ENCODE data around the gene ASMT.
"Not testable (repeated sequence)": the region's sequence is repeated elsewhere in the genome, so short reads cannot be mapped to it uniquely, and the experiment has no call there.

ASMT gene

DNA sequence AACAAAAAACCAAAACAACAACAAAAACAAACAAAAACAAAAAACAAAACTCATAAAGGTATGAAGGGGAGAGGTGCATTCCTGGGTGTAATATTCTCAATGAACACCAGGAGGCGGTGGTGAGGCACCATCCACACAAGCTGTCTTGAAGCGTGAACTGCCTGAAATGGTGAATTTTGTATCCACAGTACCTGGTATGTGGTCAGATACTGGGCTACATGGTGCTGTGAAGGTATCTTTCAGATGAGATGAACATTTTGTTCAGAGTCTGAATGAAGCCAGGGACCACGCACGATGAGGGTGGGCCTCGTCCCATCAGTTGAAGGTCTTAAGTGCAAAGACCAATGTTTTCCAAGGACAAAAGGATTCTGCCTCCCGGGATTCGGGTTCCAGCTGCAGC lies 58.5 kb downstream of the ASMT start:
- Histone ChIP-seq H3K36me3 (ENCODE audit: control insufficient read depth, insufficient read depth, low read length) (no peaks in the 10 kb centered on the region), H3K27ac (ENCODE audit: insufficient read depth, low read length, poor library complexity, severe bottlenecking) (no peak overlapping the region), H3K27me3 (replicated peaks; ENCODE audit: control insufficient read depth, insufficient read depth, low read length, poor library complexity, severe bottlenecking) (no peaks in the 10 kb centered on the region), H3K4me1 (ENCODE audit: control insufficient read depth, insufficient read depth, low read length, poor library complexity, severe bottlenecking) (no peaks in the 10 kb centered on the region), H3K9me3 (ENCODE audit: control insufficient read depth, low read length) (no peaks in the 10 kb centered on the region), H3K4me3 (ENCODE audit: insufficient read depth, low read depth, low read length, poor library complexity, severe bottlenecking) (no peak overlapping the region)
- peak in 1 of 3 donors; percentile 30 for DNase-seq

- Histone ChIP-seq H3K36me3 (ENCODE audit: control insufficient read depth, insufficient read depth, low read length) (no peaks in the 10 kb centered on the region), H3K27ac (ENCODE audit: insufficient read depth, low read length, poor library complexity, severe bottlenecking) (no peak overlapping the region), H3K4me3 (ENCODE audit: insufficient read depth, low read depth, low read length, poor library complexity, severe bottlenecking) (no peak overlapping the region), H3K9me3 (ENCODE audit: control insufficient read depth, low read length) (no peaks in the 10 kb centered on the region), H3K27me3 (replicated peaks; ENCODE audit: control insufficient read depth, insufficient read depth, low read length, poor library complexity, severe bottlenecking) (no peaks in the 10 kb centered on the region), H3K4me1 (ENCODE audit: control insufficient read depth, insufficient read depth, low read length, poor library complexity, severe bottlenecking) (no peaks in the 10 kb centered on the region)
- DNase-seq = no peak
These were observed 62.0 kb downstream of the ASMT start for GRCh38 chrX:1676866-1677265.

- Histone ChIP-seq H3K9me3 (ENCODE audit: control insufficient read depth, low read length) (no peaks in the 10 kb centered on the region), H3K36me3 (ENCODE audit: control insufficient read depth, insufficient read depth, low read length) (no peaks in the 10 kb centered on the region), H3K4me1 (ENCODE audit: control insufficient read depth, insufficient read depth, low read length, poor library complexity, severe bottlenecking) (no peaks in the 10 kb centered on the region), H3K4me3 (ENCODE audit: insufficient read depth, low read depth, low read length, poor library complexity, severe bottlenecking) (no peak overlapping the region), H3K27me3 (replicated peaks; ENCODE audit: control insufficient read depth, insufficient read depth, low read length, poor library complexity, severe bottlenecking) (no peaks in the 10 kb centered on the region), H3K27ac (ENCODE audit: insufficient read depth, low read length, poor library complexity, severe bottlenecking) (no peak overlapping the region)
- peak in 1 of 3 donors; percentile 19 for DNase-seq
These were observed 64.4 kb downstream of the ASMT start for GRCh38 chrX:1679238-1679637.

GRCh38 chrX:1681439-1681838 lies 66.6 kb downstream of the ASMT start:
- Histone ChIP-seq H3K27ac (ENCODE audit: insufficient read depth, low read length, poor library complexity, severe bottlenecking) (no peak overlapping the region), H3K36me3 (ENCODE audit: control insufficient read depth, insufficient read depth, low read length) (no peaks in the 10 kb centered on the region), H3K27me3 (replicated peaks; ENCODE audit: control insufficient read depth, insufficient read depth, low read length, poor library complexity, severe bottlenecking) (no peaks in the 10 kb centered on the region), H3K4me1 (ENCODE audit: control insufficient read depth, insufficient read depth, low read length, poor library complexity, severe bottlenecking) (no peaks in the 10 kb centered on the region), H3K4me3 (ENCODE audit: insufficient read depth, low read depth, low read length, poor library complexity, severe bottlenecking) (no peak overlapping the region), H3K9me3 (ENCODE audit: control insufficient read depth, low read length) (no peaks in the 10 kb centered on the region)
- DNase-seq = no peak

DNA sequence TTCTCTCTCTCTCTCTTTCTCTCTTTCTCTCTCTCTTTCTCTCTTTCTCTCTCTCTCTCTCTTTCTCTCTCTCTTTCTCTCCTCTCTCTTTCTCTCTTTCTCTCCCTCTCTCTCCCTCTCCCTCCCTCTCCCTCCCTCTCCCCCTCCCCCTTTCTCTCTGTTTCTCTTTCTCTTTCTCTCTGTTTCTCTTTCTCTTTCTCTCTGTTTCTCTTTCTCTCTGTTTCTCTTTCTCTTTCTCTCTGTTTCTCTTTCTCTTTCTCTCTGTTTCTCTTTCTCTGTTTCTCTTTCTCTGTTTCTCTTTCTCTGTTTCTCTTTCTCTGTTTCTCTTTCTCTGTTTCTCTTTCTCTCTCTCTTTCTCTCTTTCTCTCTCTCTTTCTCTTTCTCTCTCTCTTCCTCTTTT lies 67.0 kb downstream of the ASMT start:
- not testable (repeated sequence) for H3K27me3 ChIP-seq (replicated peaks; ENCODE audit: control insufficient read depth, insufficient read depth, low read length, poor library complexity, severe bottlenecking); DNase-seq; H3K9me3 ChIP-seq (ENCODE audit: control insufficient read depth, low read length); H3K36me3 ChIP-seq (ENCODE audit: control insufficient read depth, insufficient read depth, low read length); H3K4me3 ChIP-seq (ENCODE audit: insufficient read depth, low read depth, low read length, poor library complexity, severe bottlenecking); H3K27ac ChIP-seq (ENCODE audit: insufficient read depth, low read length, poor library complexity, severe bottlenecking); H3K4me1 ChIP-seq (ENCODE audit: control insufficient read depth, insufficient read depth, low read length, poor library complexity, severe bottlenecking)

- H3K36me3 ChIP-seq (ENCODE audit: control insufficient read depth, insufficient read depth, low read length); H3K27ac ChIP-seq (ENCODE audit: insufficient read depth, low read length, poor library complexity, severe bottlenecking); H3K4me1 ChIP-seq (ENCODE audit: control insufficient read depth, insufficient read depth, low read length, poor library complexity, severe bottlenecking); H3K4me3 ChIP-seq (ENCODE audit: insufficient read depth, low read depth, low read length, poor library complexity, severe bottlenecking); H3K9me3 ChIP-seq (ENCODE audit: control insufficient read depth, low read length); H3K27me3 ChIP-seq (replicated peaks; ENCODE audit: control insufficient read depth, insufficient read depth, low read length, poor library complexity, severe bottlenecking); DNase-seq: not testable (repeated sequence)
These were observed 67.6 kb downstream of the ASMT start for GRCh38 chrX:1682501-1682900.

DNA sequence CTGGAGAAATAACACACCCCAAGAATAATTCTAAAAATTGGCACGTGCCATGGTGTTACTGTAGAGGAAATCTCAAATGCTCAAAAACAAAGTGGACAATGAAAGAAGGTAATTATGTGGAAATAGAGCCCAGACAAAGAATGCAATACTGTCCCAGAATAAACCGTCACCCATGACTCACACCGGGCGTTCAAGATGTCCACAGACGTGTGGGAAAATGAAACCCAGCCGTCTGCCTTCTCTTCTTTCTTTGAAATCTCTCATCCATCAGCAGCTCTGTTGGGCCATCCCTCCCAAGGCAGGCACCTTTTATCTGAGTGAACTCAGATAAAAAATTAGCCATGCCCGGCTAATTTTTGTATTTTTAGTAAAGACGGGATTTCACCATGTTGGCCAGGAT lies 70.0 kb downstream of the ASMT start:
- not testable (repeated sequence) for H3K27me3 ChIP-seq (replicated peaks; ENCODE audit: control insufficient read depth, insufficient read depth, low read length, poor library complexity, severe bottlenecking); H3K27ac ChIP-seq (ENCODE audit: insufficient read depth, low read length, poor library complexity, severe bottlenecking); DNase-seq; H3K4me3 ChIP-seq (ENCODE audit: insufficient read depth, low read depth, low read length, poor library complexity, severe bottlenecking); H3K4me1 ChIP-seq (ENCODE audit: control insufficient read depth, insufficient read depth, low read length, poor library complexity, severe bottlenecking); H3K36me3 ChIP-seq (ENCODE audit: control insufficient read depth, insufficient read depth, low read length); H3K9me3 ChIP-seq (ENCODE audit: control insufficient read depth, low read length)

DNA sequence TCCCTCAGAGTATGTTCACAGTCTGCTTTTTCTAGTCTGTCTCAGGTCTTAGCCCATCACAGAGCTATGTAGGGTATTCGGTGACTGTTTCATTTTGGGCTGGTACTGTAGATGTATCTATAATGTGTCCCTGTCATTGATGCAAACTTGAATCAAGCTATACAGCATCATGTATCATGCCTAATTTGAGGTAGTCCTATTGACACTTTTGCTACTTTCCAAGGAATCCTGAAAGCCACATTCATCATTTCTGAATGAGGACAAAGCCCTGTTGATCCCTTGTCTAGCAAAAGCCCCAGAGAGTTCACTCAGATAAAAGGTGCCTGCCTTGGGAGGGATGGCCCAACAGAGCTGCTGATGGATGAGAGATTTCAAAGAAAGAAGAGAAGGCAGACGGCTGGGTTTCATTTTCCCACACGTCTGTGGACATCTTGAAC lies 70.6 kb downstream of the ASMT start:
- not testable (repeated sequence) for H3K4me1 ChIP-seq (ENCODE audit: control insufficient read depth, insufficient read depth, low read length, poor library complexity, severe bottlenecking); H3K4me3 ChIP-seq (ENCODE audit: insufficient read depth, low read depth, low read length, poor library complexity, severe bottlenecking); DNase-seq; H3K27ac ChIP-seq (ENCODE audit: insufficient read depth, low read length, poor library complexity, severe bottlenecking); H3K36me3 ChIP-seq (ENCODE audit: control insufficient read depth, insufficient read depth, low read length); H3K27me3 ChIP-seq (replicated peaks; ENCODE audit: control insufficient read depth, insufficient read depth, low read length, poor library complexity, severe bottlenecking); H3K9me3 ChIP-seq (ENCODE audit: control insufficient read depth, low read length)

DNA sequence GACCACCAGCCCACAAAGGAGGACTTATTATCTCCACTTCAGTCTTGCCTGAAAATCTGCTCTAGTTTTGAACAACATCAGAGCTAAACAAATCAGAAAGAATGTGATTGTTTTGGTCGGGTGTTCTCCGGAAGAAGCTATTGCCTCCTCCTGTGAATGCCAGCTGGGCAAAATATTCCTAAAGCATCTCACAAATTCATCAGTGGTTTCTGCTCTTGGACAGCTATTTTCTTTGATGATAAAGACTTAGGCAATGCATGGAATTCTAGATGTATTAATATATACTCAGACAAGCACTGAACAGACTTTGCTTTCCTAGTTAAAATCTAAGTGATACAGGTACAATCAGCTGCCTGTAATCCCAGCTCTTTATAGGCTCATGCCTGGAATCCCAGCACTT lies 71.8 kb downstream of the ASMT start:
- no peak overlapping the region for H3K4me3 ChIP-seq (ENCODE audit: insufficient read depth, low read depth, low read length, poor library complexity, severe bottlenecking)
- H3K9me3 ChIP-seq (ENCODE audit: control insufficient read depth, low read length) = no peaks in the 10 kb centered on the region
- no peaks in the 10 kb centered on the region for H3K4me1 ChIP-seq (ENCODE audit: control insufficient read depth, insufficient read depth, low read length, poor library complexity, severe bottlenecking)
- no peaks in the 10 kb centered on the region for H3K27me3 ChIP-seq (replicated peaks; ENCODE audit: control insufficient read depth, insufficient read depth, low read length, poor library complexity, severe bottlenecking)
- no peaks in the 10 kb centered on the region for H3K36me3 ChIP-seq (ENCODE audit: control insufficient read depth, insufficient read depth, low read length)
- no peak overlapping the region for H3K27ac ChIP-seq (ENCODE audit: insufficient read depth, low read length, poor library complexity, severe bottlenecking)
- DNase-seq = no peak
